ENCODE data around the gene OLFML3.

Gene OLFML3

DNA sequence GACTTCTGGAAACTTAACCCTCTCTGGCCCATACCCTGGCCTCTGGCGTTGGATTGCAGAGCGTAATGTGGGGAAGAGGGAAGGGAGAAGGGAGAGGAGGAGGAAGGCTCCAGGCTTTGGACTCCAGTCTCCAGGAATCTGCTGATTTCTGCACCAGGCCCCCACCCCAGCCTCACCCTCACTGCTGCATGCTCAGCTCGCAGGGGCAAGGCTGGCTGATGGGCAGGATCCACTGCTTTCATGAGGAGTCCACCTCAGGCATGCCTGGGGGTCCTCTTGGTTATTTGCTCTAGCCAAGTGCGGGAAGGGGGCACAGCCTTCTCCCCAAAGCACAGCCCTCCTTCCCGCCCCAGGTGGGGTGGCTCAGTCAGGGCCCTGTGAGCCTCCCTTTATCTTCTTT is 3.7 kb downstream of the OLFML3 start:
- Mint-ChIP-seq H3K27me3 (ENCODE audit: low read depth, poor library complexity) (peaks cover 6% of the 10 kb centered on the region), H3K27ac (peak overlapping the region; percentile 26), H3K4me3 (peak overlapping the region; percentile 76), H3K4me1 (peaks cover 76% of the 10 kb centered on the region), H3K9me3 (peaks cover 29% of the 10 kb centered on the region), H3K36me3 (ENCODE audit: low read depth) (peaks cover 42% of the 10 kb centered on the region)
- no peak for DNase-seq
- no peak for TF ChIP-seq CTCF (IDR thresholded peaks at IDR 0.05)

DNA sequence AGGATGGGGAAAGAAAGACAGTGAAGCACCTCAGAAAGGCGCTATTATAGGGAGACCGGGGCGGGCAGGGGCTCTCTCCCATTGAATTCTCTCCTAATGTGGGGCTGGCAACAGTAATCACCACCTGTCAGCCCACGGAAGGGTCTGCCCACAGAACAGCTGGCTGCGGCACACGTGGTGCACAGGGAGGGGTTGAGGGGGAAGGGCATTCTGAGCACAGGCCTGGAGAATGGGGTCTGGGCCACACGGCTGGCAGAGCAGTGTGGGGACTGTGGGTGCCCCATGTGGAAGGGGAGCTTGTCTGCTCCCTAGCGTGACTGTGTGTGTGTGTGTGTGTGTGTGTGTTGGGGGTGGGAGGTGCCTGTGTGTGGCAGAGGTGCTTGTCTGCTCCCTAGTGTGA is 4.1 kb downstream of the OLFML3 start:
- Mint-ChIP-seq H3K4me3 (peak overlapping the region; percentile 49), H3K4me1 (peaks cover 71% of the 10 kb centered on the region), H3K27ac (peak overlapping the region; percentile 25), H3K9me3 (peaks cover 32% of the 10 kb centered on the region), H3K27me3 (ENCODE audit: low read depth, poor library complexity) (peaks cover 6% of the 10 kb centered on the region), H3K36me3 (ENCODE audit: low read depth) (peaks cover 42% of the 10 kb centered on the region)
- TF ChIP-seq CTCF (IDR thresholded peaks at IDR 0.05): no peak
- DNase-seq: no peak

DNA sequence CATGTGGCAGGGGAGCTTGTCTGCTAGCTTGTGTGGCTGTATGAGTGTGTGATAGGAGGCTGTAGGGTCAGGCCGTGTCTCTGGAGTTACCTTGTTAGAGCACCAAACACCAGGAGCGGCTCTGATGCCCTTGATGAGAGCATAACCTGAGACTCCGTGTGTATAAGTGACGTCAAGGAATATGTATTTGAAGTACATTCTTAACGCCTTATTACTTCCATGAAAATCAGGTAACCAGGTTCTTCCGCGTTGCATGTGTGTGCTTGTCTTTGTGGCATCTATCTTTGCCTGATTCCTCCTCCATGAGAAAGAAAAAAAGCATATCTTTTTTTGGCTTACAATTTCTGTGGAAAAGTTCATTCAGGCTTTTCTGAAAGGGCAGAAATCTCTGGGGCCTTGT is 4.6 kb downstream of the OLFML3 start:
- peaks cover 6% of the 10 kb centered on the region for H3K27me3 Mint-ChIP-seq (ENCODE audit: low read depth, poor library complexity)
- no peak for TF ChIP-seq CTCF (IDR thresholded peaks at IDR 0.05)
- H3K4me1 Mint-ChIP-seq: peaks cover 67% of the 10 kb centered on the region
- H3K4me3 Mint-ChIP-seq: peak overlapping the region; percentile 49
- H3K9me3 Mint-ChIP-seq: peaks cover 36% of the 10 kb centered on the region
- DNase-seq: no peak
- peaks cover 44% of the 10 kb centered on the region for H3K36me3 Mint-ChIP-seq (ENCODE audit: low read depth)
- H3K27ac Mint-ChIP-seq: peak overlapping the region; percentile 13

DNA sequence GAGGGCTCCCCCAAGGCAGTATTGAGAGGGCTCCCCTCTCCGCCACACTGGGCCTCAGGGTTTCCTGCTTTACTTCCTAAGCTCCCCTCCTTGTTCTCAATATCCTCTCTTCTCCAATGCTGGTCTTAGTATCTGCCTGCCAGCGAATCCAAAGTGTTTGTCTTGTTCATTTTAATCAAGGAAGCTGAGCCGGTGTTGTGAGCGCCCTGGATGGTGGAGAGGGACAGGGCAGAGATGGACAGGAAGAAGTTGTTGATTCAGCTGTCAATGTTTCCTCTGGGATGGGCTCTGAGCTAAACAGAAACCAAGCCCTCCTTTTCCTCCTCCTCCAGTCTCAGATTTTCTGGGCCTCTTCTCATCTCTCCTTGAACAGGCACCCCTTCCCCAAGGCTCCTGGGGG is 5.4 kb downstream of the OLFML3 start:
- TF ChIP-seq CTCF (IDR thresholded peaks at IDR 0.05): no peak
- no peak for DNase-seq
- Mint-ChIP-seq H3K27ac (peak overlapping the region; percentile 87), H3K4me3 (peak overlapping the region; percentile 41), H3K27me3 (ENCODE audit: low read depth, poor library complexity) (peaks cover 10% of the 10 kb centered on the region), H3K4me1 (peaks cover 58% of the 10 kb centered on the region), H3K36me3 (ENCODE audit: low read depth) (peaks cover 46% of the 10 kb centered on the region), H3K9me3 (peaks cover 45% of the 10 kb centered on the region)

- H3K4me3 Mint-ChIP-seq: no peak overlapping the region
- peaks cover 33% of the 10 kb centered on the region for H3K36me3 Mint-ChIP-seq (ENCODE audit: low read depth)
- no peak for TF ChIP-seq CTCF (IDR thresholded peaks at IDR 0.05)
- peaks cover 10% of the 10 kb centered on the region for H3K27me3 Mint-ChIP-seq (ENCODE audit: low read depth, poor library complexity)
- DNase-seq: no peak
- H3K4me1 Mint-ChIP-seq: peaks cover 37% of the 10 kb centered on the region
- no peak overlapping the region for H3K27ac Mint-ChIP-seq
- H3K9me3 Mint-ChIP-seq: peaks cover 45% of the 10 kb centered on the region
Observed at GRCh38 chr1:113986802-113987201, 7.5 kb downstream of the OLFML3 start.

DNA sequence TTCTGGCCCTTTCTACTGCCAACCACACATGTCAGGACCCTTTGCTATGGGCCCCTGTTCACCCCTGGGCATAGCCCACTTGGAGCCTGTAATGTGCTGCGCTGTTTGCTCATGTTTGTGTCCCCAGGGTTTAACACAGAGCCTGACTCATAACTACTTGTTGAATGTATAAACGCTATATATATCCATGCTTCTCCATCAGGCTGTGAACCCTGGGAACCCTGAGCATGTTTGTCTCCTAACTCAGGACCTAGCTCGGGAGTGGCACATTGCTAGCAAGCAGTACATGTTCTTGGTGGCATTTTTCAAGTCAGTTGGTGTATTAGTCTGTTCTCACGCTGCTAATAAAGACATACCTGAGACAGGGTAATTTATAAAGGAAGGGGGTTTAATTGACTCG is 8.0 kb downstream of the OLFML3 start:
- no peak overlapping the region for H3K27ac Mint-ChIP-seq
- no peak overlapping the region for H3K4me3 Mint-ChIP-seq
- TF ChIP-seq CTCF (IDR thresholded peaks at IDR 0.05): no peak
- peaks cover 32% of the 10 kb centered on the region for H3K36me3 Mint-ChIP-seq (ENCODE audit: low read depth)
- DNase-seq: no peak
- H3K4me1 Mint-ChIP-seq: peaks cover 32% of the 10 kb centered on the region
- peaks cover 10% of the 10 kb centered on the region for H3K27me3 Mint-ChIP-seq (ENCODE audit: low read depth, poor library complexity)
- H3K9me3 Mint-ChIP-seq: peaks cover 45% of the 10 kb centered on the region
